ENCODE measurements around the gene CLIC3. TPM values are rescaled to one million over a fixed set of nuclear protein-coding genes. Genes with fewer than 3 reads are reported as not detected.

The CLIC3 gene
- total RNA-seq, 1 donor from 2014 or later: not detected

DNA sequence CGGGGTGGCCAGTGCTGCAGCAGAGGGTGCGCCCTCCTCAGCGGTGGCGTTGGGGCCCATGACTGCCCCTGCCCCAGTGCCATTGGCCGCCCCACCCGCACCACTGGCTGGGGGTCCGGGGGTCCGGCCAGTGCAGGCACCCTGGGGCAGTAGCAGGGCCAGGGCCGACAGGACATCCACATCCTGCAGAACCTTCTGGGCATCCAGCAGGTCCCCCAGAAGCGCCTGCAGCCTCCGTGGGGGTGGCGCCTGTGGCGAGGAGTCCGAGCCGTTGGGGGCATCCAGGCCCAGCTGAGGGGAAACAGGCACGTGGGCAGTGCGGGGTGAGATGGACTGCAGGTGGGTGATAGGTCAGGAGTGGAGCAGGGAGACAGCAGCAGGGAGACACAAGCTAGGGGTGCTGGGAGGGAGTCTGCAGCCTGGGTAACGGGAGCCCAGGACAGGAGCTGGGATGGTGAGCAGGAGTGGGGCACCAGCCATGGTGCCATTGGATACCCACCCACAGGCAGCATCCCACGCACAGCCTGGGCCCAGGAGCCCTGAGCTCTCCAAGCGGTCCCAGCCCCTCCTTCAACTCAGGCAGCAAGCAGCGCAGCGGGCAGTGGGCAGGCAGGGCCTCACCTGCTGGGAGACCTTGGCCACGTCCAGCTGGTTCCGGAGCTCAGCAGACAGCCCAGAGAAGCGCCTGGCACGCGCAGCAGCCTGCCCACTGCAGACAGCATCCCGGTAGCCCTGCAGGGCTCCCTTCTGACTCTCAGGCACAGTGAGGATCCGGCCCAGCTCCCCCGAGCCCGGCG, 24.6 kb upstream of the CLIC3 start:
- CTCF ChIA-PET: interaction anchor here (1.0 to 1.7 kb wide), 2 partner anchors 8 to 14 kb away, joined by 3 to 4 read pairs; no protein-coding TSS in a partner anchor
- DNase-seq (no peak), ATAC-seq (ENCODE audit: low read depth) (no peak)
- TF ChIP-seq CTCF (IDR thresholded peaks at IDR 0.05): no peak
- Mint-ChIP-seq H3K4me1 (peaks cover 5% of the 10 kb centered on the region), H3K27ac (no peak overlapping the region), H3K4me3 (no peak overlapping the region), H3K36me3 (ENCODE audit: low read depth) (peaks cover 4% of the 10 kb centered on the region), H3K27me3 (no peaks in the 10 kb centered on the region), H3K9me3 (no peaks in the 10 kb centered on the region)
- POLR2A ChIA-PET: no interaction called here
- intact Hi-C loops (cut with micrococcal nuclease): no loop called here

DNA sequence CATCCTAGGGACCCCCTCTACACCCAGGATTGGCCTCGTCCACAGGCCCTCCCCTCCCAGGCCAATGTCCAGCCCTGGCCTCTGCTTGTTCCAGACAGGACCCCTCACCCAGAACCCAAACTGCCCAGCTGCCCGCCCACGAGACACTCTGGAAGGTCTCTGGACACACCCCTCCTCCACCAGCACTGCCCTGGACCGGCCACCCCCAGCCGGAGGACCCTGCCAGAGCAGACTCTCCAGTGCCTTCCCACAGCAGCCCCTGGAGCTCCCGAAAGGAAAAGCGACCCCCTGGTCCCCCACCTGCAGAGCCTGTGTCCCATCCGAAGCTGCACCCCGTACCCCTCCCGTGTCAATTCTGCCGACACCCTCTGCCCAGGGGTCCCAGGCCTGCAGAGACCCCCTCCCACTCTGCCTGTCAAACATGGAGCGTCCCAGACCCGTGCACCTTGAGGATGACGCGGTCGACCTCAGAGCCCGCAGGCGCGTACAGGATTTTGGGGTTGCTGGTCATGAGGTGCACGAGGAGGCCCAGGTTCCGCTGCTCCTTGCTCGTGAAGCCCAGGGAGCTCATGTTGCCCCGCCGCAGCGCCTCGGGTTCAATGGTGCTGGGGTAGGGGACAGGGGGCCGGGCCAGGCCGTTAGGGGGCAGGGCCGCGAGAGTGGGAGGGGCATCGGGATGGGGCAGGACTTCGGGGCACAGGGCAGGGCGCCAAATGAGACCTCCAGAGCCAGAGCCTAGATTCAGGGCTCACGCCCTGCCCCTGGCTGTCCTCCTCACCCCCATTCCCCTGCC, 23.7 kb upstream of the CLIC3 start:
- no peak for ATAC-seq (ENCODE audit: low read depth)

DNA sequence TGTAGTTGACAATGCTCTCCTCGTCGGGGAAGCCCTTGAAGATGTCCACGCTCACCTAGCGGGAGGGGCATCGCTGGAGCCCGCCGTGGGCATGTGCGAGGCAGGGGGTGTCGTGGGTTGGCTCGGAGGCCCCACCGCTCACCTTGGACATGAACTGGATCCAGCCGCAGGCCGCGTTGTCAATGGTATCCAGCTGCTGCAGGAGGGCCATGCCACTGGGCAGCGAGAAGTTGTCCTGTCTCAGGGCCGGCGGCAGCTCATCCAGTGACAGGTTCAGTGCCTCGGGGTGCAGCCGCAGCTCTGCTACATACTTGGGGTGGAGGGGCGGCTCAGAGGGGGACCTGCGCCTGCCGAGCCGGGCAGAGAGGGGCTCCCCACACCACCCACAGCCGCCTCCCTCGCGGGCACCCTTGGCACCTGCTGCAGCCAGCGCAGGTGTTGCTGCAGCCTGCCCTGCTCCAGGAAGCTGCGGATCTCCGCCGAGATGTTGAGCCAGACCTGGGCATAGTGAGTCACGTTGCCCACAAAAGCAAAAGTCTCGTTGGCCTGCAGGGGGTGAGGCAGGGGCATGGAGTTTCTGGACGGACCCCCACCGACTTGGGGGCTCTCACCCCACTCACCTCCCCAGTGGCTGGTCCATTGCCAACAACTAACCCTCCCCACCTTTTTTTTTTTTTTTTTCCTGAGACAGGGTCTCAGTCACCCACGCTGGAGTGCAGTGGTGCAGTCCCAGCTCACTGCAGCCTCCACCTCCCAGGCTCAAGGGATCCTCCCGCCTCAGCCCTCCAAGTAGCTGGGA, 22.6 kb upstream of the CLIC3 start:
- ATAC-seq (ENCODE audit: low read depth) (no peak), DNase-seq (no peak)
- H3K4me1 Mint-ChIP-seq: peaks cover 1% of the 10 kb centered on the region
- H3K9me3 Mint-ChIP-seq: no peaks in the 10 kb centered on the region
- H3K27ac Mint-ChIP-seq: no peak overlapping the region
- no peak overlapping the region for H3K4me3 Mint-ChIP-seq
- ChIA-PET POLR2A (no interaction called here), CTCF (no interaction called here)
- no peak for TF ChIP-seq CTCF (IDR thresholded peaks at IDR 0.05)
- peaks cover 6% of the 10 kb centered on the region for H3K36me3 Mint-ChIP-seq (ENCODE audit: low read depth)
- intact Hi-C loops (cut with micrococcal nuclease): no loop called here
- no peaks in the 10 kb centered on the region for H3K27me3 Mint-ChIP-seq

More for the DNA sequence above, 23.7 kb upstream of the CLIC3 start:
- H3K4me1 Mint-ChIP-seq: peaks cover 1% of the 10 kb centered on the region
- no peak overlapping the region for H3K4me3 Mint-ChIP-seq
- intact Hi-C loops (cut with micrococcal nuclease): no loop called here
- H3K27ac Mint-ChIP-seq: no peak overlapping the region
- H3K36me3 Mint-ChIP-seq (ENCODE audit: low read depth): peaks cover 4% of the 10 kb centered on the region
- no peak for DNase-seq
- no peak for TF ChIP-seq CTCF (IDR thresholded peaks at IDR 0.05)
- CTCF ChIA-PET: interaction anchor here (1.0 to 1.7 kb wide), 2 partner anchors 9 to 15 kb away, joined by 3 to 4 read pairs; no protein-coding TSS in a partner anchor
- POLR2A ChIA-PET: no interaction called here
- H3K9me3 Mint-ChIP-seq: no peaks in the 10 kb centered on the region
- no peaks in the 10 kb centered on the region for H3K27me3 Mint-ChIP-seq

- TF ChIP-seq CTCF (IDR thresholded peaks at IDR 0.05): no peak
- no peak for DNase-seq
- Mint-ChIP-seq H3K36me3 (ENCODE audit: low read depth) (peaks cover 6% of the 10 kb centered on the region), H3K27me3 (no peaks in the 10 kb centered on the region), H3K4me1 (peaks cover 1% of the 10 kb centered on the region), H3K27ac (no peak overlapping the region), H3K4me3 (no peak overlapping the region), H3K9me3 (no peaks in the 10 kb centered on the region)
- ATAC-seq (ENCODE audit: low read depth): no peak
- ChIA-PET CTCF (no interaction called here), POLR2A (no interaction called here)
- intact Hi-C loops (cut with micrococcal nuclease): no loop called here
Measured at GRCh38 chr9:137017791-137018497, 21.6 kb upstream of the CLIC3 start.

Measured in activated B cell treated with CpG ODN at 0.5 μM for 24 hours (primary cell).